HG02970 (cell line): ENCODE data around the gene OSMR.

Experiments used
- ATAC-seq: cut with Tn5 transposase; IDR thresholded peaks from one replicate; pipeline ENCODE4 v1.9.1; 2021; ENCODE audit warnings: mild to moderate bottlenecking, moderate library complexity, moderate number of reproducible peaks; ENCODE audit not compliant: unreplicated experiment, low FRiP score

OSMR gene

GRCh38 chr5:38845526-38846378, at the start of gene OSMR:
OSMR (plus strand) TSS chr5:38846012; CDS start chr5:38869045, 23,033 bp downstream.
- no peak for ATAC-seq

DNA sequence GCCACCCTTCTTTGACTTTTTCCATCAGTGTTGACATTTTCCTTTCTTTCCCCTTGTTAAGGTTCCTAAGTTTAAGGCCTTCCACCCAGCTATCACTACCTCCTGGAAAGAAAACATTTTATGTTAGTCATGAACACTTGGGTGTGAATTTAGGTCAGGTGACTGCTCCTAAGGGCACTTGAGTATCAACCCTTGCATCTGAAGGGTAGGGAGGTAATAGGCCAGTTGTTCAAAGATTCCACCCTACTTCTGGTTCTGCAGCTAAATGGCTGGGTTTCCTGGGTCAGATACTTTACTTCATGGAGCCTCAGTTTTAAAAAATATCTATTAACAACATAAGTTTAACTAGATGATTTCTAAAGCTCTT, 49.1 kb upstream of the OSMR start:
- ATAC-seq, result no peak

DNA sequence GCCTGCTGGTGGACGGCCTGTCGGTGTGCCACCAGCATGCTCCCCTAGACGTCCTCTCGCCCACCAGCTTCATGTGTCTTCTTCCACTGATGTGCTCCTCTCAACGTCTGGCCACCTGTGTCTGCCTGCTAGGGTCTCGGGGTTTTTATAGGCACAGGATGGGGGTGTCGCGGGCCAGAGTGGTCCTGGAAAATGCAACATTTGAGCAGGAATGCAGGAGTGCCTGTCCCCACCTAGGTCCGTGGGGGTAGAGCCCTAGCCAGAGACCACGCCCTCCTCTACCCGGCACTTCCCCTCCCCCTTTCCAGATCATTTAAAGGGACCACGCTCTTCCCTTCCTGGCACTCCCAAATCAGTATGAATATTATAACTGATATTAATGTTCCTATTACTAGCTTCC, 48.0 kb upstream of the OSMR start:
- no peak for ATAC-seq

DNA sequence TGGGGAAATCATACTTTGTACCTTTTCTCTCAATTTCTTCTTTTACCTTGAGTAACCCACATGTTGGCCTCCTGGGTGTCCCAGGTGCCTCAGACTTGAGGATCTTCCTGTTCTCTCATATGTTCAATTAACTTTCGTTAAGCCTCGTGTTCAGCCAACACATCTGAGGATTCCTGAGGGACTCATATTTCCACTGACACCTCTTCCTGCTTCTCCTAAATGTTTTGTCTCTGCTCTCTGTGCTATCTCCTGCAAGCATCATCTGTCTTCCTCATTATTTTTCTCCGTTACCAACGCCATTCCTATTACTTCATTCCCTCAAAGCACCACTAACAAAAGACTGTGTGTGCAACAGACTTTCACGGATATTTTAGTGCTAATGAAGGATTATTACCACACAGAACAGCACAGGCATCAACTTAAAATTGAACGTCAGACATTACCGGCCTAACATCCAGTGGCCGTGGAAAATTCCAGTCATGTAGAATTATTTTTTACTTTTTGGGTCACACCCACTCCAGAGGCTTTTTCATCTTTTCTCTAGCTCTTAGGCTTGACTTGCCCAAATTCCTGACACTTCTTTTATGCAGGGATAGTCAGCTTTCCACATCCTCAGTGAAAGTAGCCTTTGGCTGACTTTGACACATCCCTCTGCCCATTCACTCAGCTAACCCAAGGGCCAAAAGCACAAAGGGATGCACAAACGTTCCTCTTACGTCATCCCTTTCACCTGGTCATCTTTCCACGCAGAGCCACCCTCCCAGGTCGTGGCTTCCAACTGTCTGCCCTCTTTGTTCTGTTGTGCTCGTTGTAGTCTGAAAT, 46.0 kb upstream of the OSMR start:
- no peak for ATAC-seq

DNA sequence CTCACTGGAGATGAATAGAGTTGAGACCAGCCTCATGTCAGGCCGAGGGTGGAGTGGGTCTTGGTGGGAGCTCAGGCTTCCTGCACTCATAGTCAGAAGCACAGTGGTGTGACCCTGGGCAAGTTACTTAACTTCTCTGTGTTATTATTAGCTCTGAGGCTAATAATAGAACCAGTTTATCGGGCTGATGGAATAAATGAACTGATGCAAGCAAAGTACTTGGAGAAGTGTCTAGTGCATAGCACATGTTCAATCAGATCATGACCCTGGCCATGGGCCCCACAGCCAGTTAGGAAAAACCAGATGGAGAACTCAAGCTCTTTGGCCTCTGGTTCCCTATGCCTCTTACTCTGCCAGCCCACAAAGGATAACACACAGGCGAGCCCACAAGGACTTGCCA, 45.3 kb upstream of the OSMR start:
- no peak for ATAC-seq

- ATAC-seq, result no peak
Measured at GRCh38 chr5:38802125-38802524, 43.7 kb upstream of the OSMR start.

- ATAC-seq, result no peak
Measured at GRCh38 chr5:38803246-38803645, 42.6 kb upstream of the OSMR start.

DNA sequence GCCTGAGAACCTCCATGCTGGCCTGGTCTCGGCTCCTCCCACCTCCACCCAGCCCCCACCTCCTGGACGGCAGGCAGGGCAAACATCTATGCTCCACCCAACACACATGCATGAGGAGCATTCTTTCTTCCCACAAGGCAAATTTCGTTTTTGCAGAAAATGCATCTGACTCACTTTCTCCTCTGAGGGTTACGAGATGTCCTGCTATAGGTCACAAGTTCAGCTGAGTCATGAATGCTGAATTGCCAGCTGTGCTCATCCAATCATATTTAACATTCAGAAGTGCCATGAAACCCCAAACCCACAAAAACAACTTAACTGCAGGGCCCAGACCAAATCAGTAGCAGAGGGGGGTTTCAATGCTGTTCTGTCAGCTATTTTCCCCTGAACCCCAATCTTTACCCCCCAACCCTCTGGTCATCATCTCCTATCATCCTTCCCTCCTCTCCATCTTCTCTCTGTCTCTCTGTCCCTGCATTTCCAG, 39.0 kb upstream of the OSMR start:
- ATAC-seq, result no peak

- ATAC-seq, result no peak
Measured at GRCh38 chr5:38807570-38808483, 38.0 kb upstream of the OSMR start.

DNA sequence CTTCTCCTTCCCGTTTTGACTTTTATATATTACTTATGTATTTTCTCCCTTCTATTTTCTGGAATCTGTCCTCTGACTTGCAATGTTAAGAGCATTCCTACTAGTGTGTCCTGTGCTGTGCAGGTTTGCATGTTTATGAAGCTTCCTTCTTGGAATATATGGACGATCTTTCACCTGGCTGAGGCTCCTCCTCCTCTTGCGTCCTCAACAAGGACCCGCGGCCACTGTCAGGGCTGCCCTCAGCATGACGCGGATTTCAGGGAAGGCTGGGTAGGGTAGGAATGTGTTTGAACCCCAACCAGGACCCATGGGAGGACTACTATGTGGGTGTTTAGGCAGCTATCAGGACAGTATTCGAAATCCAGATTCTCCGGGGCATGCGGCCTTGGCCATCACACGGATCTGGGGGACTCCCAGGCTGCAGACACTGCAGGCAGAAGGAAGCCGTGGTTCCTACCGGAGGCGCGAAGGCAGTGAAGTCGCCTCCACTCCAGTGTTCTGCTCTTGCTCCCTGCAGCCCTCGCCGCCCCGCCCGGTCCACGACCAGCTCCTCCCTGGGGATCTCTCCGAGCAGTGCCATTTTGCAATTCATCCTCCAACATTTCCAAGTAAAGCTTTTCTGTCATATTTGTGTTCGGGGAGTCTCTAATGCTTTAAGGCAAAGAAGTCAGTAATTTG, 37.0 kb upstream of the OSMR start:
- ATAC-seq, result no peak

DNA sequence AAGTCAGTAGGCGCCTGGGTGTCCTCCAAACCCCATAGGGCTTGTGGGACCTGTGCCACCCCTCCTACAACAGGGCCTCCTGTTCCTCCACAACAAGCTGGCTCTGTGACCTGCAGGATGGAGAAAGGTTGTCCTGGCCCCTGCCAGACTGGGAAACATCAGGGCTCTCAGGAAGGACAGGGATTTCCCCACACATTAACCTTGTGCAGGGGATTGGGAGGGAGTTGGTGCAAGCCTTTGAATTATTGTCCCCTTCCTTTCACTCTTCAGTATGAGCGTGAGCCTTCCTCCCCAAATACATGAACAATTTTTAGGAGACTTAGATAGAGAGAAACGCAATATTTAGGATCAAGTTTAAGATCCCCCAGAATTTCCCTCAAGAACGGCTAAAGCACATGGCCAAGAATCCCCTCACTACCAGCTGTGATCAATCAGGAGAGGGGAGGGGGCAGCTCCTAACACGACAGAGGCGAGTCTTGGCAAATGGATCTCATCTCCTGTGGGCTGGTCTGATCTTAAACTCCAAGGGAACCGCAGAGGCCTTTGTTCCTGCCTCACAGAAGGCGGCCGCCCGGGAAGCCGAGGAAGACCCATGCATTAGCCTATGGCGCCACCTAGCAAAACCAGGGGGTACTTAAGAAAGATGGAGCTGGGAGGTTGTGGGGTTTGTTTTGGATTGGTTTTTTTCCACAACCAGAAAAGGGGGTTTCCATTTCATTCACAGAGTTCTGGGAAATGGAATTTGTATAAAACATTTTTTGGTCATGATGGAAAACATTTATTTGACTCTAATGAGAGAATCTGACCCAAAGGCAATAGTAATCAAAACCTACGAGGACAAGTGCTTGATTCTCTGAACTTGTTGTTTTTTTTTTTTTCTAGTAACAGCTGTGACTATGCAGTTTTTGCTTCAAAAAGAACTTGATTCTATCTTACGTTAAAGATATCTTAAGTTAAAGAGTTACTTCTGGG, 36.1 kb upstream of the OSMR start:
- ATAC-seq, result no peak

- no peak for ATAC-seq
Measured at GRCh38 chr5:38814879-38815278, 30.9 kb upstream of the OSMR start.

DNA sequence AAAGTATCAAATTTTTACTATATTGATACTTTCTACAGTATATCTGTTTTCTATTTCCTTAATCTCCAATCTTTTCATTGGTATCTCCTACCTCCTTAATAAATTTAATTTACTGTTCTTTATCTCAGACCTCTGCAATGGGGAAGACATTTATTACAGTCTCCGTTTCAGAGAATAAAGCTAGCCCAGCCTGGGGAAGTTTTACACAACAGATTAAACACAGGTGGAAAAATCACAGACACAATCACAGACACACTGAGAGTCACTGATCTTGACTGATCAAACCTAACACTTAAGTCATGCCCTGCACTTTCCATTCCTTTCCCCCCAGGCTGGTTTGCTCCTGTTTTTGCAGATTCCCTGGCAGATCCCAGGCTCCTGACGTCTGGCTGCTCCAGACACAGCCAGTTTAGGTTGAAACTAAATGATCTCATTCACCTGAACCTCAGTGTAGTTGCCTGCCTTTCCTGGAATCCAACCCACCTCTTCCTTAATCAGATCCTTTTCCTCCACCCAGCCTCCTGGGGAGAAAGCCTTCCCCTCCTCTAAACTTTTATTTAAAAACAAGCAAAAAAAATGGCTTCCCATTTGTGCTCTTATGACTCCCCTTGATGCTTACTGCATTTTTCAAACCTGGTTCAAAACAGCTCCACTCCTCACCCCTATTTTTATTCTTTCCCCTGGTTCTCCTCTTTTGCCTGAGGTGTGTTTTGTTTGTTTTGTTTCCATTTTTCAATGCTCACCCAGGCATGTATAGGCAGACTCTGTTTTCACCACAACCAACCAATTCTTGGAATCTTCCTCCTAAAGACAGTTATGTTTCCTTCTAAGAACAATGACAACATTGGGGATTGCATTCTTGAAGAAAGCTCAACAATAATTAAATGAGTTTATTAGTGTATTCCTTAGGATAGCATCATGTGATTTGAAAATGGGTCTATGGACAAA, 29.5 kb upstream of the OSMR start:
- no peak for ATAC-seq

DNA sequence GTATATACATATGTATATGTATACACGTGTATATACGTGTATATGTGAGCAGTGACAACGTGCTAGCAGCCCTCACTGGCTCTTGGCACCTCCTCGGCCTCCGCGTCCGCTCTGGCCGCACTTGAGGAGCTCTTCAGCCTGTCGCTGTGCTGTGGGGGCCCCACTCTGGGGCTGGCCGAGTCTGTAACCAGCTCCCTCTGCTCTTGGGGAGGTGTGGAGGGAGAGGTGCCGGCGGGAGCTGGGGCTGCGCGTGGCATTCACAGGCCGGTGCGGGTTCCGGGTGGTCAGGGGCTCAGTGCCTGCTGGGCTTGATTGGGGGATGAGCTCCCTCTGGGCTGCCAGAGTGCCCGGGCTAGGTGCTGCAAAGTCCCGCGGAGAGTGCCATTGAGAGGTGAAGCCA, 24.1 kb upstream of the OSMR start:
- ATAC-seq, result no peak

GRCh38 chr5:38823503-38823902, 22.3 kb upstream of the OSMR start:
- no peak for ATAC-seq

- no peak for ATAC-seq
Measured at GRCh38 chr5:38824821-38825220, 21.0 kb upstream of the OSMR start.

GRCh38 chr5:38825494-38825893, 20.3 kb upstream of the OSMR start:
- no peak for ATAC-seq

GRCh38 chr5:38827525-38827924, 18.3 kb upstream of the OSMR start:
- no peak for ATAC-seq
